Cardiac muscle cell (in vitro differentiated cells and primary cell): Measurements from ENCODE around the gene MED12L. TPM values are rescaled to one million over a fixed set of nuclear protein-coding genes. Genes with fewer than 3 reads are reported as not detected.

ENCODE experiments used
- DNase-seq, 2 donors: peaks; one replicate each; pipeline versions ENCODE4 v3.0.0 to v3.0.0-alpha.2; 2010 to 2017; ENCODE audit warnings: low read depth in 1 of 2, low spot score in 1 of 2
- H3K27ac ChIP-seq: fragments of 200-600 bp; sonication (generic); 2 replicates; pipeline ENCODE4 v1.5.1; 2016
- H3K27me3 ChIP-seq: fragments of 200-600 bp; sonication (generic); 2 replicates; pipeline ENCODE4 v1.6.0; 2016; ENCODE audit warnings: control low read depth
- H3K36me3 ChIP-seq: fragments of 200-600 bp; sonication (generic); 2 replicates; pipeline ENCODE4 v1.5.1; 2016; ENCODE audit warnings: control low read depth
- H3K4me1 ChIP-seq: fragments of 200-600 bp; sonication (generic); 2 replicates; pipeline ENCODE4 v1.8.1; 2017; ENCODE audit warnings: low read depth, mild to moderate bottlenecking, mixed run types
- H3K4me3 ChIP-seq: fragments of 200-600 bp; sonication (generic); 2 replicates; pipeline ENCODE4 v1.5.1; 2016; ENCODE audit warnings: mild to moderate bottlenecking
- H3K9me3 ChIP-seq: fragments of 200-600 bp; sonication (generic); 2 replicates; pipeline ENCODE4 v1.5.1; 2017; ENCODE audit warnings: low read depth, mild to moderate bottlenecking, control low read depth
- CTCF ChIP-seq: IDR thresholded peaks from 2 replicates; pipeline ENCODE4 v1.5.1; 2012; ENCODE audit warnings: low read depth, mild to moderate bottlenecking, low read length
- polyA plus RNA-seq: library from polyadenylated mRNA; unstranded; fragments of >200 nt; fragmentation: Nextera tagmentation; extraction: Ambion mirVana; gene quantifications from 2 replicates; pipeline ENCODE4 v1.2.1, GENCODE V29; 2016
- total RNA-seq: library from RNA; depleted of rRNA; stranded (reverse); fragments of >200 nt; gene quantifications from 2 replicates; pipeline ENCODE4 v1.2.3, GENCODE V29; 2016

The MED12L gene
- total and polyA plus RNA-seq, 2 experiments from 2014 or later, result 1.9 to 6.9 TPM

GRCh38 chr3:151321526-151321925, 236.1 kb downstream of the MED12L start:
- no peaks in the 10 kb centered on the region for H3K4me1 ChIP-seq
- TF ChIP-seq CTCF, result no peak
- H3K27ac ChIP-seq, result no peak overlapping the region
- no peak overlapping the region for H3K4me3 ChIP-seq
- no peaks in the 10 kb centered on the region for H3K9me3 ChIP-seq
- no peaks in the 10 kb centered on the region for H3K36me3 ChIP-seq
- no peak for DNase-seq
- H3K27me3 ChIP-seq, result no peaks in the 10 kb centered on the region

DNA sequence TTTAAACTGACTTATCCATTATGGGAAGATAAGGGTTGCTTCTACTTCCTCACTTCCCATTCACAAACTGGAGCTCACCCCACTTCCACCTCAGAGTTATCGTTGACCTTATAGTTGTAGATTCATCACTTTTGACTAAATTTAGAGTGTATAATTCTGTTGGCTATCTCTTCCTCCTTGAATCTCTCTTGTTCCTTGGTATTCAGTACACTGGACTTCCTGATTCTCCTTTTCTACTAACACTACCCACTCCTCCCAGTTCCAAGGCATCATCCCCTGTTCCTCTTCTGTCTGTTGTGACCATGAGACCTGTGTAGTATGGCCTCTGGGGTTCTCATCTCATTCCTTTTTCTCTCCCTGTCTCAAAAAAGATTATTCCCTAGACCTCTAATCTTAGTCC, 237.0 kb downstream of the MED12L start:
- Histone ChIP-seq H3K4me1 (no peaks in the 10 kb centered on the region), H3K4me3 (no peak overlapping the region), H3K27ac (no peak overlapping the region), H3K27me3 (no peaks in the 10 kb centered on the region), H3K9me3 (no peaks in the 10 kb centered on the region), H3K36me3 (no peaks in the 10 kb centered on the region)
- no peak for DNase-seq
- no peak for TF ChIP-seq CTCF

DNA sequence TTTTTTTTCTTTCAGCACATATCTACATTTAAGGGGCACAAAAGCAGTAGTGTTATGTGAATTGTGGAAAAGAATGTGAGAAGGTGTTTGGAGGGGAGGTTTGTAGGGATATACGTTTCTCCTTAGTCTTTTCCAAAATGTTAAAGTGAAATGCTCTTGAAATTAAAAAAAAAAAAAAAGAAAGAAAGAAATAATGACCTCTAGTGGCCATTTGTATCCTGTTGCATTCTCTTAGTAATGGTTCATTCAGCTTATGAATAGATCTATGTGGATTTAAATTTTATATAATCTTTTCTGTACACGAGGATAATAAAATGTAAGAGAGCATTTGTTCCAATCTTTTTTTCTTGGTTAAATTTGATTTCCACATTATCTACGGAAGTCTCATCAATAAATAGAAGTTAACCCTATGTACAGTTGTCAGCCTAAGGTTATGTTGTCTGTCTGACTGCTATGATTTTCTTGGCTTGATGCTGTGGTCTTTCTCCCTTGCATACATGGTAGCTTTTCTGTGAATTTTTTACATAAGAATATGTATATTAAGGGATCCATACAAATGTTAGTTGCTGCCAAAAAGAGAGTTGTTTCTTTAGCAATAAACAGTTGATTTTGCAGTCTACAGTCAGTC, 242.2 kb downstream of the MED12L start:
- peak; percentile 66 for TF ChIP-seq CTCF
- no peaks in the 10 kb centered on the region for H3K36me3 ChIP-seq
- H3K27ac ChIP-seq, result no peak overlapping the region
- no peaks in the 10 kb centered on the region for H3K27me3 ChIP-seq
- no peak overlapping the region for H3K4me3 ChIP-seq
- H3K4me1 ChIP-seq, result no peaks in the 10 kb centered on the region
- DNase-seq, result peak; percentile 24 to 44
- H3K9me3 ChIP-seq, result no peaks in the 10 kb centered on the region

GRCh38 chr3:151328298-151328995, 243.0 kb downstream of the MED12L start:
- no peak overlapping the region for H3K27ac ChIP-seq
- H3K36me3 ChIP-seq, result no peaks in the 10 kb centered on the region
- no peak overlapping the region for H3K4me3 ChIP-seq
- no peaks in the 10 kb centered on the region for H3K4me1 ChIP-seq
- H3K9me3 ChIP-seq, result no peaks in the 10 kb centered on the region
- H3K27me3 ChIP-seq, result no peaks in the 10 kb centered on the region
- TF ChIP-seq CTCF, result no peak
- peak in 1 of 2 donors; percentile 56 for DNase-seq

DNA sequence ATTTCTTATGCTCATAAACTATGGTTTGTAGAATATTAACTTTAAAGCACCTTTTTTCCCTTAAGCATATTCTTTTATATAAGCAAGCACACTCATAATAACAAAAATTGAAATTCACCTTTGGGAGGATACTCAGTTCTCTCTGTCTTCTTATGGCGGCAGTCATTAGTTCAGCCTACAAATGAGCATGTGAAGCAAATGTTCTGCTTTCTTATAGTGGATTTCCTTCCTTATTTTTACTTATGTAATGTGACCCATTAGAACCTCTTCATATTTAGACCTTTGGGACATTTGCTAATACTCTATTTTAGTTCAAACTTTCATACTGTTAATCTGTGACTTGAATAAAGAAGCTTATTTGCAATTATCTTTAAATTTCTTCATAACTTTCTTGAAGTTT, 243.9 kb downstream of the MED12L start, which contains the start of gene P2RY13:
TSS of gene P2RY13 (minus strand) at position 187 of the 400 bp plus-strand sequence. CDS start at position 166, 21 bp downstream.
- no peaks in the 10 kb centered on the region for H3K4me1 ChIP-seq
- no peak for DNase-seq
- H3K27me3 ChIP-seq, result no peaks in the 10 kb centered on the region
- no peaks in the 10 kb centered on the region for H3K36me3 ChIP-seq
- no peak within 1 kb of the TSS for H3K4me3 ChIP-seq
- no peak within 1 kb of the TSS for H3K27ac ChIP-seq
- no peaks in the 10 kb centered on the region for H3K9me3 ChIP-seq
- no peak for TF ChIP-seq CTCF
